ENCODE results near the gene SMC5.

The SMC5 gene

DNA sequence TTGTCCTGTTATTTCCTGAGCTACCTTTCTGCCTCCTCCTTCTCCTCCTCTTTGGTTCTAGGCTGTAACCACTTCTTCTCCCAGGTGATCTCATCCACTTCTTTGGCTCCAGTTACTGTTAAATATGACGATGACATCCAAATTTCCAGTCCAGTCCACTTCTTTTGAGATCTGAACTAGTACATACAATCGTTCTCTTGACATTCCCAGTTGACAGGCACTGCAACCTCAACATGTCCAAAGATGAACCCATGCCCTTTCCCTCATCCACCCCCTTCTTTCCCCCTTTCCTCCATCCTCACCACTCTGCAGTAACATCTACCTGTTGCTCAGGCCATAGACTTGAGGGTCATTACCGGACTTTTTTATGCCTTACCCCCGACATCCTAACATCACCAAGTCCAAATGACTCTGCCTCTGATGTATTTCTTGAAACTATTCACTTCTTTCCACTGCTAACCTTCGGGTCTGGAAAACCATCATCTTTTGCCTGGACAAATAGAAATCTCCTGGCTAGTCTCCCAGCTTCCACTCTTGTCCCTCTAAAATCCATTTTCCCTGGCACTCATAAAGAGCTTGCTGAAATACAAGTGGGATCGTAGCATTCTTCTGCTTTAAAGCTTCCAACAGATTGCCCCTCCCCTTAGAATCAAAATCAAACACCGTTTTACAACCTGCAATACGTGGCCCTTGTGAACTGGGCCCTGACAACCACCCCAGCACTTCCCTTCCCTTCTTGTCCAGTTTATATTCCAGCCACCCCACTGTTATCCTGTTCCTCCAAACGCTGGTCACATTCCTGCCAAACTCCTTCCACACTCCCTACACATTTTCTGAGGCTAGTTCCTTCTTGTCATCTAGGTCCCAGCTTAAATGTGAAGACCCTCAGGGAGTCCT is 124.2 kb downstream of the SMC5 start:
- Histone ChIP-seq H3K27me3 (ENCODE audit: insufficient read depth, poor library complexity, severe bottlenecking) (no peaks in the 10 kb centered on the region), H3K27ac (ENCODE audit: poor library complexity, severe bottlenecking) (no peak overlapping the region), H3K4me1 (ENCODE audit: insufficient read depth, poor library complexity, severe bottlenecking) (no peaks in the 10 kb centered on the region), H3K9me3 (ENCODE audit: severe bottlenecking) (no peaks in the 10 kb centered on the region), H3K36me3 (ENCODE audit: low read depth) (peaks cover 38% of the 10 kb centered on the region), H3K4me3 (ENCODE audit: severe bottlenecking) (no peak overlapping the region)
- TF ChIP-seq, protein P1, sequence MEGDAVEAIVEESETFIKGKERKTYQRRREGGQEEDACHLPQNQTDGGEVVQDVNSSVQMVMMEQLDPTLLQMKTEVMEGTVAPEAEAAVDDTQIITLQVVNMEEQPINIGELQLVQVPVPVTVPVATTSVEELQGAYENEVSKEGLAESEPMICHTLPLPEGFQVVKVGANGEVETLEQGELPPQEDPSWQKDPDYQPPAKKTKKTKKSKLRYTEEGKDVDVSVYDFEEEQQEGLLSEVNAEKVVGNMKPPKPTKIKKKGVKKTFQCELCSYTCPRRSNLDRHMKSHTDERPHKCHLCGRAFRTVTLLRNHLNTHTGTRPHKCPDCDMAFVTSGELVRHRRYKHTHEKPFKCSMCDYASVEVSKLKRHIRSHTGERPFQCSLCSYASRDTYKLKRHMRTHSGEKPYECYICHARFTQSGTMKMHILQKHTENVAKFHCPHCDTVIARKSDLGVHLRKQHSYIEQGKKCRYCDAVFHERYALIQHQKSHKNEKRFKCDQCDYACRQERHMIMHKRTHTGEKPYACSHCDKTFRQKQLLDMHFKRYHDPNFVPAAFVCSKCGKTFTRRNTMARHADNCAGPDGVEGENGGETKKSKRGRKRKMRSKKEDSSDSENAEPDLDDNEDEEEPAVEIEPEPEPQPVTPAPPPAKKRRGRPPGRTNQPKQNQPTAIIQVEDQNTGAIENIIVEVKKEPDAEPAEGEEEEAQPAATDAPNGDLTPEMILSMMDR (IDR thresholded peaks at IDR 0.05; ENCODE audit: poor library complexity, severe bottlenecking) = no peak
- ATAC-seq (ENCODE audit: low read depth) (no peak), DNase-seq (ENCODE audit: low spot score) (no peak)

DNA sequence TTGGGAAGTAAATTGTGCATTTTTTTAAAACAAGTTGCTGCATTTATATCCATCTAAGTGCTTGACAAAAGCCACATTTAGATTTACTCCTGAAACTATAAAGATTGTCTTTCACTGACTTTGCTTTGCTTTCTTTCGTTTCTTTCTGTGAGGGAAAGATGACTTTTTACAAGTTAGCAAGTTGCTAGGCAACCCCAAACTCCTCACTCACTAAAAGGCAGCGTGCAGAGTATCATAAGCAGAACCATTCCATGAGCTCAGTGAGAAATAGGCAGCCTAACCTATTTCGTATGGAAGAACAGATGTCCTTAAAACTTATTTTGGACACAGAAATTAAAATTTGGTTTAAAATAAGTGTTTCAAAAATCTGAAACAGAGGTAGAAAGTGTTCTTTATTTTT is 126.6 kb downstream of the SMC5 start:
- Histone ChIP-seq H3K36me3 (ENCODE audit: low read depth) (peaks cover 38% of the 10 kb centered on the region), H3K9me3 (ENCODE audit: severe bottlenecking) (no peaks in the 10 kb centered on the region), H3K4me3 (ENCODE audit: severe bottlenecking) (no peak overlapping the region), H3K4me1 (ENCODE audit: insufficient read depth, poor library complexity, severe bottlenecking) (no peaks in the 10 kb centered on the region), H3K27ac (ENCODE audit: poor library complexity, severe bottlenecking) (no peak overlapping the region), H3K27me3 (ENCODE audit: insufficient read depth, poor library complexity, severe bottlenecking) (no peaks in the 10 kb centered on the region)
- DNase-seq (ENCODE audit: low spot score) (no peak), ATAC-seq (ENCODE audit: low read depth) (no peak)
- TF ChIP-seq, protein P1 (IDR thresholded peaks at IDR 0.05; ENCODE audit: poor library complexity, severe bottlenecking) = no peak

DNA sequence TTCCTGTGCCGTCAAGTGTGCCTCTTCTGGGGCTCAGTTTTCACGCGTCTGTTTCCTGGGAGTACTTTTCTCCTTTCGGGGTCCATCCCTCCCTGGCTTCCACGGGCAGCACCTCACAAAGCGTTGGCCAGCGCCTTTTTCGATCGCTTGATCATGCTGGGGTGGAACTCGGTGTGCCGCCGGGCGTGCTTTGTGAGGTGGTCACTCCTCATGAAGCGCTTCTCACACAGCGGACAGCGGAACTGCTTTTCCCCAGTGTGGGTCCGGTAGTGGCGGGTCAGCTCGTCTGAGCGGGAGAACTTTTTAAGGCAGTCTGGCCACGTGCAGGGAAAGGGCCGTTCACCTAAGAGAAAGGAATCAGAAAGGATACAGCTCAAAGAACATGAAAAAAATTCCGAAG is 128.9 kb downstream of the SMC5 start:
- H3K36me3 ChIP-seq (ENCODE audit: low read depth) = peaks cover 38% of the 10 kb centered on the region
- DNase-seq (ENCODE audit: low spot score) = no peak
- TF ChIP-seq, protein P1 (IDR thresholded peaks at IDR 0.05; ENCODE audit: poor library complexity, severe bottlenecking) = no peak
- H3K27me3 ChIP-seq (ENCODE audit: insufficient read depth, poor library complexity, severe bottlenecking) = no peaks in the 10 kb centered on the region
- no peaks in the 10 kb centered on the region for H3K9me3 ChIP-seq (ENCODE audit: severe bottlenecking)
- no peak overlapping the region for H3K4me3 ChIP-seq (ENCODE audit: severe bottlenecking)
- H3K27ac ChIP-seq (ENCODE audit: poor library complexity, severe bottlenecking) = no peak overlapping the region
- no peak for ATAC-seq (ENCODE audit: low read depth)
- peaks cover 14% of the 10 kb centered on the region for H3K4me1 ChIP-seq (ENCODE audit: insufficient read depth, poor library complexity, severe bottlenecking)

DNA sequence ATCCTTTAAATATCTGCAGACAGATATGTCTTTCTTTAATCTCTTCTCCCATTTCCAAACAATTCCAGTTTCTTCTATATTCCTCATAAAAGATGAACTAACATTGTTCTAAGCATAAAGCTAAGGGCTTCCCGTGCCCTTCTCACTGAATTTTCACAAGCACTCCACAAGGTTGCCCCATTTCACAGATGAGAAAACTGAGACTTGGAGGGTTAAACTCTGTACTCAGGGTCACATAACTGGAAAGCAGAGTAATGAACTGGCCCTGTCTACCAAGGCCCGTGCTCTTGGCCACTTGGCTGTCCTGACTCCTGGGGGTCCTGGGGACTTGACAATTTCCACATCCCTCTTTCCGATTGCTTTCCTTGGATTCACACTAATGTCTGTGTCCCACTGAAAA is 130.4 kb downstream of the SMC5 start:
- DNase-seq (ENCODE audit: low spot score) (no peak), ATAC-seq (ENCODE audit: low read depth) (no peak)
- Histone ChIP-seq H3K9me3 (ENCODE audit: severe bottlenecking) (no peaks in the 10 kb centered on the region), H3K27ac (ENCODE audit: poor library complexity, severe bottlenecking) (no peak overlapping the region), H3K36me3 (ENCODE audit: low read depth) (peaks cover 34% of the 10 kb centered on the region), H3K4me3 (ENCODE audit: severe bottlenecking) (no peak overlapping the region), H3K27me3 (ENCODE audit: insufficient read depth, poor library complexity, severe bottlenecking) (no peaks in the 10 kb centered on the region), H3K4me1 (ENCODE audit: insufficient read depth, poor library complexity, severe bottlenecking) (peaks cover 14% of the 10 kb centered on the region)
- TF ChIP-seq, protein P1 (IDR thresholded peaks at IDR 0.05; ENCODE audit: poor library complexity, severe bottlenecking) = no peak
